ENCODE data around the gene RCOR3.
"Not testable (repeated sequence)": the region's sequence is repeated elsewhere in the genome, so short reads cannot be mapped to it uniquely, and the experiment has no call there.

RCOR3 gene

DNA sequence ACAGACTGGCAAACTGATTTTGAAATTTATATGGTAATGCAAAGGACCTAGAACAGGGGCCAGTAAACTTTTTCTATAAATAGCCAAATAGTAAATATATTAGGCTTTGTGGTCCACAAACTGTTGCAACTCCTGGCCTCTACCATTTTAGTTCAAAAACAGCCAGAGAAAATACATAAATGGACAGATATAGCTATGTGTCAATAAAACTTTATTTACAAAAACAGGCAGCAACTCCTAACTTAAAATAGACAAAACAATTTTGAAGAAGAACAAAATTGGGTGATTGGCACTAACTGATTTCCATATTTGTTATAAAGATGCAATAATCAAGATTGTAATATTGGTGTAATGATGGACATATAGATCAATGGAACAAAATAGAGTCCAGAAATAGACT lies 60.7 kb downstream of the RCOR3 start:
- DNase-seq: no peak
- intact Hi-C loops (cut with DNase I): loop anchor here (10.0 kb wide), 1 partner anchor 195 kb away; no protein-coding TSS in a partner anchor

DNA sequence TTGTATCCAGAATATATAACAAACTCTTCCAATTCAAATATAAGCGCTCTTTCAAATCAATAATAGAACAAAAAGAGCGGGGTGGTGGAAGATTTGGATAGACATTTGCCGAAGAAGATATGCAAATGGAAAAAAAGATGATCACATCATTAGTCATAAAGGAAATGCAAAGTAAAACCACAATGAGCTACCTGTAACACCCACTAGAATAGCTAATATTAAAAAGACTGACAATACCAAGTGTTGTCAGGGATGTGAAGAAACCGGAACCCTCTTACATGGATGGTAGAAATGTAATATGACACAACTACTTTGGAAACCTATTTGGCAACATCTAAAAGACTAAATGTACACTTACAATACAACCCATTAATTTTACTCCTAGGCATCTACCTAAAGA lies 61.8 kb downstream of the RCOR3 start:
- no peak for DNase-seq
- intact Hi-C loops (cut with DNase I): loop anchor here (10.0 kb wide), 1 partner anchor 194 kb away; no protein-coding TSS in a partner anchor

DNA sequence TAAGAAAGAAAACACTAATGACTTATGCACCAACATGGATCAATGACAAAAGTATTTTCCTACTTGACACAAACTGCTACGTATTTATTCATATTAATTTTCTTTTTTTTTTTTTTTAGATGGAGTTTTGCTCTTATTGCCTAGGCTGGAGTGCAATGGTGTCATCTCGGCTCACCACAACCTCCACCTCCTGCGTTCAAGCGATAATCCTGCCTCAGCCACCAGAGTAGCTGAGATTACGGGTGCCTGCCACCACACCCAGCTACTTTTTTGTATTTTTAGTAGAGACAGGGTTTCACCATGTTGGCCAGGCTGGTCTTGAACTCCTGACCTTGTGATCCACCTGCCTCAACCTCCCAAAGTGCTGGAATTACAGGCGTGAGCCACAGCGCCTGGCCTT lies 62.5 kb downstream of the RCOR3 start:
- intact Hi-C loops (cut with DNase I): loop anchor here (10.0 kb wide), 1 partner anchor 193 kb away; no protein-coding TSS in a partner anchor
- not testable (repeated sequence) for DNase-seq

DNA sequence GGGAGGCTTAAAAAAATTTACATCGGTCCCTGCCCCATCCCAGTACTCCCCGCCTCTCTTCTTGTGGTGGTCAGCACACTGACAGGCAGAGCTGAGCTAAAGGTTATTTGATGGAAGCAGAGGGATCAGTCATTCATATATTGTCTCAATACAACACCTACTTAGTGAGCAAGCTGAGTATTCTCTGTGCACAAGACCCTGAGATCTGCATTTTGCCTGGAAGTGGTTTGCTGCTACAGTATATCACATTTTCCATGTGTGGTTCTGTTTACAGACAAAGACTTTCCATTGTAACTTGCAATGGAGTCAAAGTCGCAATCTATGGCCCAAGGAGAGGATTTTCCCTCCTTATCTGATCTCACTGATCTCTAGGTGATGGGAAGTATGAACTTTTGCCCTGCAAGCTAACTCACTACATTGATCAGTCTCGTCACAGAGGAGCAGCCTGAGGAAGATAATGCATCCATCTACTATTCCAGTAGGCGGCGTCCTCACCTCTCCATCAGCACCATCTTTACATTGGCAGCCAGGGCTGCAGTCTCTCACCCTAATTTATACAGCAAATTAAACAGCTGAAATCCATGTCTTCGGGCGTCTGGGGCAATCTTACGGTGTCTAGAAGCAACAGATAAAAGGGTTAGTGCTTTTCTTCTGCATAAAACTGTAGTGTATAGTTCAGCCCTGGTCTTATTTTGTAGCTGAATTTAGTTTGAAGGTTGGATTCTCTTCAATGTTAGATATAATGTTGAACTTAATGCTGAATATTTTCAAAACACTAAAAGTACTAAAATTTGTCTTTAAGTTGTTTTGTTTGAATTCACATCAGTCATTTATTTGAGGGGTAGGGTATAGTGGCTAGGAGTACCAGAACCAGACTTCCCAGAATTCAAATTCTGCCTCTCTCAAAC lies 64.2 kb downstream of the RCOR3 start:
- DNase-seq: peak in 37 of 42 donors; percentile 22 to 85 (median 59)
- intact Hi-C loops (cut with DNase I): loop anchor here (10.0 kb wide), 1 partner anchor 191 kb away; no protein-coding TSS in a partner anchor

DNA sequence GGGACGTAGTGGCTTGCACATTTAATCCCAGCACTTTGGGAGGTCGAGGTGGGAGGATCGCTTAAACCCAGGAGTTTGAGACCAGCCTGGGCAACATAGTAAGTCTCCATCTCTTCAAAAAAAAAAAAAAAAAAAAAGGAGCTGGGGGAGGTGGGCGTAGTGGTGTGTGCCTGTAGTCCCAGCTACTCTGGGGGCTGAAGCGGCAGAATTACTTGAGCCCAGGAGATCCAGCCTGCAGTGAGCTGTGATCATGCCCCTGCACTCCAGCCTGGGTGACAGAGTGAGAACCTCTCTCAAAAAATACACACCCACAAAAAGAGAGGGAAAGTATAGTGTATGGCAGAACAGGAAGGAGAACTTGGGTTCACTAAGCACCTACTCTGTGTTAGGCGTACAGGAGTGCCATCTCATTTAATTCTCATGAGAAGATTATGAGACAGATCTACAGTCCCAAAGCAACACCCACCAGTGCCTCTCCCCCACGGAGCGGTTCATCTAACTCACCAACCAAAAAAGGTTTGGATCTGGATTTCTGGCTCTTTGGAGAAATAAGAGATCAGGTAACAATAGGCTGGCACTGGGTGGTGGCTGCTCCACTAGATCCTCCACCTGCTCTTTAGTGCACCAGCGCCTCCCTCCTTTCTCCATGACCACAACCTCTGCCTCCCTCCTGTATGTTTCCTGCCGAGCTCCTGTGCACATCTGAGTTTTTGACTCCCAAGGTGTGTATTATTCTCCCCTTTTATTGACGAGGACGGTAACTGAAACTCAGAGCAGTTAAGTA lies 66.0 kb downstream of the RCOR3 start:
- no peak for DNase-seq
- intact Hi-C loops (cut with DNase I): loop anchor here (10.0 kb wide), 1 partner anchor 190 kb away; no protein-coding TSS in a partner anchor

DNA sequence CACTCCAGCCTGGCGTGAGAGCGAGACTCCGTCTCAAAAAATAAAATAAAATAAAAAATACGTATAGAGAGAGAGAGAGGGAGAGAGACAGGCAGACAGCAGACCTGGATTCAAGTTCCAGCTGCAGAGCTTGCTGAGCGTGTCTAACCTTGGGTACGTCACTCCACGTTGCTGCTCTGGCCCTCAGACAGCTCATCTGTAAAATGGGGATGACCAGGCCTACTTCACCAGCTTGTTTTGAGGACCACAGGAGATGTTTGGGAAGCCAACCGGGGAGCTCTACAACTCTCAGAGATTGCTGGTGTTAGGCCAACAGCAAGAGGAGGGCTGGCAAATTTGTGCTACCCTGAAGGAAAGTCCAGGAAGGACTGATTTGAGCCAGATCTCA lies 67.0 kb downstream of the RCOR3 start:
- intact Hi-C loops (cut with DNase I): loop anchor here (10.0 kb wide), 1 partner anchor 189 kb away; no protein-coding TSS in a partner anchor
- DNase-seq: no peak

DNA sequence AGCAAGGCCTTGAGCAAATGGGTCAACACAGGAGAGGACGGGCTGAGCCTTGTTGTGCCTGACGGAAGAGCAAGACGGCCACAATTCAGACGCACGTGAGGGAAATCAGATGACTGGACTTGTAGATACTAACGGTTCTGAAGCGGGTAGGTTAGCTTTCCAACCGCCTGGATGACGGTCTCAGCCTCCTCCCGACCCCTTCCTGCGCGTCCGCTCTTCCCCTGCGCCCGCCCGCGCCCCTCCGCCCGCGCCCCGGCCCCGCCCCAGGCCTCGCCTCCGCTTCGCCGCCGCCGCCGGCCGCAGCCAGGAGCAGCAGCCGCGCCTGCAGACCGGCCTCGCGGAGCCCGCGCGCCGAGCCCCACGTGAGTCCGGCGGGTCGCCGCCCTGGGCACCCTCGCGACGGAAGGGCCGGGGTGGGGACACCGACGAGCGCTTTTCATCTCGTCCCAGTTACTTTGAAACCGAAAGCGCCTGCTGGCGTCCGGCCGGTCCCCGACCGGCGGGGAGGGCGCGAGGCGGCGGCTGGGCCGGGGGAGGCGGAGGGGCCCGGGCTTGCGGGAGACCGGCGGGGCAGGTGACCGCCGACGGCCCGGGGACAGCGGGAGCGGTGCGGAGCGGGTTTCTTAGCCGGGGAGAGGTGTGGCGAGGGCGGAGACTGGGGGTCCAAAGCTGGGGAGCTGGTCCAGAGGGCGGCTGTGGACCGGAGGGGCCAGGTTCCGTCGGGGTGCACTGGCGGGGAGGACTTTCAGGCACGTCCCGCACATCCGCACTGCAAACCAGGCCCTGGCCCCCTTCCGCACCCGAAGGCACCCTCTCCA lies 67.6 kb downstream of the RCOR3 start, which contains the start of gene TRAF5:
Gene TRAF5, plus strand, starts transcription at position 306 of the 818 bp plus-strand sequence. CDS start 26,407 bp downstream, outside the sequence.
- DNase-seq: peak in 27 of 42 donors; percentile 13 to 72 (median 43)
- intact Hi-C loops (cut with DNase I): loop anchor here (10.0 kb wide), 1 partner anchor 188 kb away; no protein-coding TSS in a partner anchor

DNA sequence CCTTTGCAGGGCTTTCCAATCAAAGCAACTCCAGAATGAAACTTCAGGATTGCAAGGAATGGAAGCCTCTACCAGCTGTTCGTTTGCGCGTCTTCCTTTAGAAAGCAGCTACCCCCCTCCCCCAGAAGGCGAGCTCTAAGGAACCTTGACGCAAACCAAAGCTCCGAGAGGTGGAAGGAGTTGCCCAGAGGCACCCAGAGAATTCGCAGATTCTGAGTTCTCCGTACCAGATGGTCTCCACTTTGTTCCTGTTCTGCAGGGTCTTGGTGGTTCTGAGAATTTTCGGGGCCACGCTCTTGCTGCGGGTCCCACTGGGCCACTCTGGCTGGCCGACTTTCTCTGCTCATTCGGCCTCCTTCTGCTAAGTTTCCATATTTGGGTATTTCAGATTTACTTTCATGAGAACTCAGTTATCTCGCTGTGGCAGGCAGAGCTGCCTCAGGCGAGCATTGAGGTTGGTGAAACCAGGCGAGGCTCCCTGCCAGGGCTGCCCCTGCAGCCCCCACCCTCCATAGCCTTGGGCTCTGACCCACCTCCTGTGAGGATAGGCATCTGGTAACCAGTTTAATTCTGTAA lies 68.3 kb downstream of the RCOR3 start:
- DNase-seq: peak in 14 of 42 donors; percentile 11 to 56 (median 36)
- intact Hi-C loops (cut with DNase I): loop anchor here (10.0 kb wide), 1 partner anchor 187 kb away; no protein-coding TSS in a partner anchor

DNA sequence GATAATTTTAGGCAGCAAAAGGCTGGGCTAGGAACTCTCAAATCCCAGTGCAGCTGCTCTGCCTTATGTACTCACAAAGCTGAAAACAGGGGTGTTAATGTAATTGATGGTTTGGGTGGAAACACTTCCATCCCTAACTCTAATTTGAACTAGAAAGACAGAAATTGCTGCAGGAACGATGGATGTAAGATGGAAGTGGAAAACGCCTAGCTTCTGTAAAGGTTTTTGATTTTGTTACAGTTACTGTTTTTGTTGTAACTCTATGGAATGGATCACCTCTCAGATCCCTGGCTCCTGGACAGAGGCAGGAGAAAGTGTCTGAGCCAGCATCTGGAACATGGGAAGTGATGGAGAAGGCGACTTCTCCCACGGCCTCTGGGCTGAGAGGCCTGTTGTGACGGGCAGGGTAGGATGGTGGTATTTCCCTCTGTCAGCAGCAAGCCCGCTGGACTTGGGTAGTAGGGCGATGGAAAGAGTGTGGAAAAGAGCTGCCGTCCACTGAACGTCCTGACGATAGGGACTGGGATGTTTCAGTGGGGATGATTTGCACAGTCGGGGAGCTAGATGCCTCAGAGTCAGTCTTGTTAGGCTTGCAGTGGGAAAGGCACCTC lies 69.0 kb downstream of the RCOR3 start:
- DNase-seq: no peak
- intact Hi-C loops (cut with DNase I): loop anchor here (10.0 kb wide), 1 partner anchor 187 kb away; no protein-coding TSS in a partner anchor

DNA sequence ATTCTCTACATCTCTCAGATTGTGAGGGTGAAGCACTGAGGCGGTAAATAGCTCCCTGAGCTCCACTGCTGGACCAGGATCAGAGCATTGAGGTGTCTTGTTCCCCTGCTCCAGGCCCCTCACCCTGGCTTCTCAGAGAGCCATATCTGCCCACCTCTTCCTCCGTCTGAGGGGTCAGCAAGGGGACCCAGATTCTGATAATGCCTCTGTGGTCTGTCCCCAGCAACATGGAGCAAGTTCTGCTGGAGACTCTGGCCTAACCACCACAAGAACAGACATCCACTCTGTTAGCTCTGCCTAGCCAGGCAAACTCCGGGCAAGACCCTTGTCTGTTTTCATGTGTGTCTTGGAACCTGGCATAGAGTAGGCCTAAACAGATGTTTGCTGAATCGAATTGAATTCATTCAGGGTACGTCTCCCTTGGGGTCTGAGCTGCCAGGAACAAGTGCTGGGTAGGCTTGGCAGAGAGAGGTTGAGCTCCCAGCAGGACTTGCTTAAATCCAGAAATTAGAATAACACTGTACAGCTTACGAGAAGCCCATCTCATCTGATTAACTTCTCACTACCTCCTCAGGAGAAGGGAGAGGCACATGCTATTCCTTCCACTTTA lies 69.8 kb downstream of the RCOR3 start:
- intact Hi-C loops (cut with DNase I): loop anchor here (10.0 kb wide), 1 partner anchor 186 kb away; no protein-coding TSS in a partner anchor
- no peak for DNase-seq

DNA sequence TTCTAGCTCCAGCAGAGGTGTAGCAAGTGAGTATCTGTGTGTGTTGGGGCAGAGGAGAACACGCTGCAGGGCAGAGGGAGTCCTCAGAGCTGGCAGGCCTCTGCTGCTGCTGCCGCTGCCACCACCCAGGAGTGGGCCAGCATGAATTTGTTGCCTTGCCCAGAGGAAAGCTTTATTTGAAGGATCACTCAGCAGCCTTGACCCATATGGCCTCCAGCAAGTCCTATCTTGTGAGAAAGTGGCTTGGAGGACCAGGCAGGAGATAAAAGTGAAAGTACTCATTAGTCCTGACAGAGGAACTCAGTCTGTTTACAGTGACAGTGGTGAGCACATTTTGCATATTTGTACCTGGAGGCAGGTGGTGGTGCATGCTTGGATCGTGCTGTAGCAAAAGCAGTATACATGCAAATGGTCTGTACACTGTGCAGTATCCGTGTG lies 70.6 kb downstream of the RCOR3 start:
- intact Hi-C loops (cut with DNase I): loop anchor here (10.0 kb wide), 1 partner anchor 185 kb away; no protein-coding TSS in a partner anchor

DNA sequence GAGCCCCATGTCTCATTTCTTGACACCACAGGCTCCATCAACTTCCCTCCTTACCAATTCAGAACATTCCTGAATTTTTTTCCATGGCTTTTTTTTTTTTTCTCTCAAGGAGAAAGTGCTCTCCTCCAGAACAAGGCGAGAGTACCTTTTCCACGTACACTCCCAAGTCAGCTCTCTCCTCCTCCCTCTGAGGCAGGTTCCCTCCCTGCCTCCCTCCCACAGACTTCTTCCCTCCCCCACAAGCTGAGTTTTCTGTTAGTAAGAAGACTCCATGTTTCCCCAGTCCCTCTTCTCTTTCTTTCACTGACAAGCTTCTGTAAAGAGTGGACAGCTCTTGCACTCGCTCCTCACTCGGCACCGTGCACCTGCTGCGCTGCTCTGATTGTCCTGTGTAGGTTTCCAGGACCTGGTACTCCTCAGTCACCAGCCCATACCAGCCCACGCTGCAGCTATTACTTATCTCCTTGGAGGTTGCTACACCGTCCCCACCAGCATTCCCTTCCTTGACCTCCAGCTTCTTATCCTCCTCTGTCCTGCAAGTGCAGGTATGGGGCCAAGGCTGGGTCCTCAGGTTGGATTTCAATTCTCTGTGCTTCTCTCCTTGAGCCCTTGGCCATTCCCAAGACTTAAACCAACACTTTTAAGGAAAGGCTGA lies 71.2 kb downstream of the RCOR3 start:
- intact Hi-C loops (cut with DNase I): no loop called here
- peak in 27 of 42 donors; percentile 14 to 84 (median 50) for DNase-seq

More for the DNA sequence above, 70.6 kb downstream of the RCOR3 start:
- no peak for DNase-seq

DNA sequence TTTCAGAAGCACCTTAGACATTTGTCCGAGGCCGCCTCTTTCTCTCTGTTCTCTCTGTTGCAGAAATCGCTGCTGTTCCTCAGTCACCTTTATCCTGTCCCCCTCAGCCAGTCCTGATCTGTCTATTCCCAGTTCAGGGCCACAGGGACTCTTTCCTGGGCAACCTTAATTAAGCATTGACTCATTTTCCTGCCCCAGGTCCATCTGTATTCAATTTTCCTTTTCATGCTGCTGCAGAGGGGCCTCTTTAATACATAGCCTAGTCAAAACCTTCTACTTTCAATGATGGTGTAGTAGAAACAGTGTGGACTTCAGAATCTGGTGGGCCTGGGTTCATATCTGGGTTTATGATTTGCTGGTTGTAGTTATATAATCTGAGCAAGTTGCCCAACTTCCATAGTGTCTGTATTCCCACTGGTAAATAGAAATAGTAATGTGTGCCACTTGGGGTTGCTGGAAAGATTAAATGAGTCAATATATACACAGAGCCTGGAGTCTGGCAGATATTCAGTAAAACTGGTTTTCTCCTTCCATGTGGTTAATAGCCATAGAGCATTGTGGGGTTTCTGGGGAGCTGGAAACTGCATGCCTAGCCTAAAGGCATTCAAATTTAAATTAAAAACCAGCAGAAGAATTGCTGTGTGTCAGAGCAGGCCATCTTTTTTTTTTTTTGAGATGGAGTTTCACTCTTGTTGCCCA lies 72.0 kb downstream of the RCOR3 start:
- intact Hi-C loops (cut with DNase I): no loop called here
- DNase-seq: no peak

DNA sequence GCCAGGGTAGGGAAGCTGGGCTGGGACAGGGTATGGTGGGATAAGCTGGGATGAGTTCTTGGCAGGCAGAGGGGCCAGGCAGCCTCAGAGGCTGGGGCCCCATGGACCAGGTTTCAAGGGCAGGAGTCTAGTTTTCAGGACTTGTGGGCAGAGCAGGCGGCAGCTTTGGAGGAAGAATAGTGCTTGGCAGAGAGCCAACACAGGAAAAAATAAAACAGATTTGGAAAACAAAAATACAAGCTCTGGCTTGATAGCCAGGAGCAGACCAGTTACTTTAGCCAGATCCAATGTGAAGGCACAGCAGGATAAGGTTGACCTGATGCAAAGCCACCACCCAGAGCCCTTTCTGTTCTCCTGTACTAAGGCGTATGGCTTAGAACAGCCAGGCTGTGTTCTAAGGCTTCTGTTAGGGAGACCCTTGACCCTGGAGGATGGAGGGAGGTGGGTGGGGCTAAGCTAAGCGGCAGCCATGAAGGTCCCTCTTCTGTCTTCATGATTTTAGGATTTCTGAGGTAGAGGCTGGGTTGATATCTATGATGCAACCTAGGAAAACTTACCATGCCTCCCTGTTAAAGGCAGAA lies 73.0 kb downstream of the RCOR3 start:
- intact Hi-C loops (cut with DNase I): no loop called here
- no peak for DNase-seq

DNA sequence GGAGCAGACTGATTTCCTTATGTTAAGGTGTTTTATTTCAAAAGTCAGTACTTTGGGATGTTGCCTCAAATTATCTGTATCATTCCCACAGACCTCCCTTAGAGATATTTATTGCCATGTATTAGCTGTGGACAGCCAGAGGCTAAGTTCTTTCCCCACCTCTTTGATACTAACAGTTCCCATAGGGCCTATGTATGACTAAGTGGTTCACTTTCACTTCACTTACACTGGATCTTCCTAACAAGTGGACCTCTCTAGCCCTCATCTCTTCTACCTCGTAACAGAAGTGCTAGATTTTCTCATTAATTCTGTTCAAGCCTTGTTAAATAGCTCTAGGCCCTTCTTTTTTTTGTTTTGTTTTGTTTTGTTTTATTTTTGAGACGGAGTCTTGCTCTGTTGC lies 73.7 kb downstream of the RCOR3 start:
- intact Hi-C loops (cut with DNase I): no loop called here
- DNase-seq: no peak

DNA sequence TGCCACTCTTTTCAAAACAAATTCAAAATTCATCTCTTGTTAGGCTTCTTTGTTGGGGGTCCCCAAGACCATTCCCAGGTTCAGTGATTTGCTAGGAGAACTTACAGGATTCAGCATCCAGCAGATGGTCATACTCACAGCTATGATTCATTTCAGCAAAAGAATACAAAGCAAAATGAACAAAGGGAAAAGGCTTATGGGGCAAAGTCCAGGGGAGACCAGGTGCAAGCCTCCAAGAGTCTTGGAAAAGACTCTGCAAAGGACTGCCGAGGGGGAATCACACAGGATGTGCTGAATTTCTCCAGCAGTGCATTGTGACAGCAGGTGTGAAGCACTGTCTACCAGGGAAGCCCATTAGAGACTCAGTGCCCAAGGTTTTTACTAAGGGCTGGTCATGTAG lies 74.7 kb downstream of the RCOR3 start:
- intact Hi-C loops (cut with DNase I): no loop called here
- no peak for DNase-seq
